Thyroid gland (tissue), 4 donors: ENCODE results near the gene TLR9. TPM values are rescaled to one million over a fixed set of nuclear protein-coding genes. Genes with fewer than 3 reads are reported as not detected.

Experiments
- DNase-seq, 2 donors: peaks; one replicate each; pipeline ENCODE4 v3.0.0-alpha.2; 2019
- H3K27ac ChIP-seq, 3 donors: fragments of 200-600 bp; sonication (generic); 1 replicate in 2 of 3; 2 replicates in 1 of 3; pipeline ENCODE4 v1.5.1; 2016 to 2019; ENCODE audit warnings: mild to moderate bottlenecking in 1 of 3, moderate library complexity in 1 of 3
- H3K27me3 ChIP-seq: fragments of 200-600 bp; sonication (generic); one replicate; pipeline ENCODE4 v1.5.1; 2019
- H3K36me3 ChIP-seq, 2 donors: fragments of 200-600 bp; sonication (generic); one replicate each; pipeline ENCODE4 v1.5.1; 2016 to 2019
- H3K4me1 ChIP-seq, 2 donors: fragments of 200-600 bp; sonication (generic); one replicate each; pipeline ENCODE4 v1.5.1; 2017 to 2019
- H3K4me3 ChIP-seq, 3 donors: fragments of 200-600 bp; sonication (generic); replicated peaks in 1 of 3; 1 replicate in 2 of 3; 2 replicates in 1 of 3; pipeline ENCODE4 v1.5.1; 2016; ENCODE audit warnings: mild to moderate bottlenecking in 1 of 3
- H3K9me3 ChIP-seq: fragments of 200-600 bp; sonication (generic); one replicate; pipeline ENCODE4 v1.5.1; 2017
- CTCF ChIP-seq, 6 experiments: fragments of 200-600 bp in 3 of 6; fragments of 450-650 bp in 3 of 6; sonication (generic) in 3 of 6; IDR thresholded peaks; one replicate each; pipeline ENCODE4 v1.5.1; 2016 to 2019; ENCODE audit warnings: antibody characterized with exemption in 6 of 6, mild to moderate bottlenecking in 2 of 6, inconsistent platforms in 1 of 6, moderate library complexity in 1 of 6
- POLR2A ChIP-seq, 2 donors: fragments of 450-650 bp; IDR thresholded peaks; one replicate each; pipeline ENCODE4 v1.6.1; 2017; ENCODE audit warnings: antibody characterized with exemption in 2 of 2, mild to moderate bottlenecking in 2 of 2, moderate library complexity in 1 of 2
- WGBS, 2 donors: methylation state at CpG; one replicate each; pipeline ENCODE4 v1.1.5; 2017; 5-methylcytosine and 5-hydroxymethylcytosine counted together
- intact Hi-C: fragments of 100-400 bp; cut with DNase I; formaldehyde crosslinking; loops from one replicate; pipeline ENCODE4 v1.15.1; 2023
- total RNA-seq, 4 donors: library from RNA; depleted of rRNA; stranded (reverse); fragments of >200 nt; gene quantifications; one replicate each; pipeline ENCODE4 v1.2.3, GENCODE V29; 2016

Gene TLR9
- total RNA-seq, 4 donors from 2014 or later, result 0.40 TPM; not detected in 3

- TF ChIP-seq POLR2A (IDR thresholded peaks at IDR 0.05) (no peak), CTCF (IDR thresholded peaks at IDR 0.05) (no peak)
- DNase-seq, result no peak
- peaks cover 16 to 20% of the 10 kb centered on the region in 2 donors for H3K4me1 ChIP-seq
- no peaks in the 10 kb centered on the region for H3K27me3 ChIP-seq
- H3K27ac ChIP-seq, result no peak overlapping the region
- intact Hi-C loops, result loop anchor here (5.0 to 10.0 kb wide), 2 partner anchors 109 to 172 kb away; no protein-coding TSS in a partner anchor
- H3K4me3 ChIP-seq, result no peak overlapping the region
- 97 to 100% methylated on average over 5 of the region's 5 CpGs for whole genome bisulfite sequencing, 2 donors
- H3K9me3 ChIP-seq, result no peaks in the 10 kb centered on the region
- H3K36me3 ChIP-seq, result peaks cover 31 to 33% of the 10 kb centered on the region in 2 donors
These were observed 7.7 kb upstream of the TLR9 start for GRCh38 chr3:52233108-52233591.

- 94% methylated on average over 26 of the region's 28 CpGs for WGBS, 2 donors
- Histone ChIP-seq H3K4me3 (no peak overlapping the region), H3K27me3 (no peaks in the 10 kb centered on the region), H3K27ac (no peak overlapping the region), H3K9me3 (no peaks in the 10 kb centered on the region), H3K4me1 (peaks cover 10 to 14% of the 10 kb centered on the region in 2 donors), H3K36me3 (peaks cover 31 to 33% of the 10 kb centered on the region in 2 donors)
- DNase-seq, result no peak
- intact Hi-C loops, result loop anchor here (5.0 to 10.0 kb wide), 2 partner anchors 110 to 172 kb away; no protein-coding TSS in a partner anchor
- no peak for TF ChIP-seq CTCF (IDR thresholded peaks at IDR 0.05)
These were observed 7.0 kb upstream of the TLR9 start for GRCh38 chr3:52232279-52233107.

GRCh38 chr3:52231502-52232278, 6.2 kb upstream of the TLR9 start:
- no peak overlapping the region for H3K4me3 ChIP-seq
- TF ChIP-seq POLR2A (IDR thresholded peaks at IDR 0.05), result no peak
- peak; percentile 63 to 82 (median 78) for TF ChIP-seq CTCF (IDR thresholded peaks at IDR 0.05)
- intact Hi-C loops, result loop anchor here (5.0 to 10.0 kb wide), 2 partner anchors 111 to 173 kb away; no protein-coding TSS in a partner anchor
- peaks cover 31 to 33% of the 10 kb centered on the region in 2 donors for H3K36me3 ChIP-seq
- H3K27me3 ChIP-seq, result no peaks in the 10 kb centered on the region
- H3K27ac ChIP-seq, result no peak overlapping the region
- H3K9me3 ChIP-seq, result no peaks in the 10 kb centered on the region
- 78 to 90% methylated on average over 8 to 23 of the region's 34 CpGs for WGBS, 2 donors
- peak; percentile 60 to 72 for DNase-seq
- peaks cover 3 to 6% of the 10 kb centered on the region in 2 donors for H3K4me1 ChIP-seq

GRCh38 chr3:52230889-52231499, 5.5 kb upstream of the TLR9 start:
- peaks cover 31 to 33% of the 10 kb centered on the region in 2 donors for H3K36me3 ChIP-seq

More at GRCh38 chr3:52230889-52231499, 5.5 kb upstream of the TLR9 start:
- WGBS, 2 donors, result 94 to 95% methylated on average over 10 to 13 of the region's 16 CpGs
- Histone ChIP-seq H3K4me1 (no peaks in the 10 kb centered on the region), H3K4me3 (no peak overlapping the region), H3K27ac (no peak overlapping the region), H3K27me3 (no peaks in the 10 kb centered on the region), H3K9me3 (no peaks in the 10 kb centered on the region)
- TF ChIP-seq POLR2A (IDR thresholded peaks at IDR 0.05), result no peak
- TF ChIP-seq CTCF (IDR thresholded peaks at IDR 0.05), result no peak
- no peak for DNase-seq
- intact Hi-C loops, result loop anchor here (5.0 to 10.0 kb wide), 2 partner anchors 111 to 174 kb away; no protein-coding TSS in a partner anchor
